ENCODE data around the gene DDX6.
"Not testable (repeated sequence)": the region's sequence is repeated elsewhere in the genome, so short reads cannot be mapped to it uniquely, and the experiment has no call there.

DDX6 gene

GRCh38 chr11:118786657-118787056 lies 4.3 kb downstream of the DDX6 start:
- Histone ChIP-seq H3K4me3 (IDR thresholded peaks at IDR 0.05; ENCODE audit: insufficient read depth, low read depth, low read length) (no peak overlapping the region), H3K9ac (no peak overlapping the region), H3K36me3 (ENCODE audit: insufficient read depth) (no peaks in the 10 kb centered on the region)

GRCh38 chr11:118785362-118785761 lies 5.6 kb downstream of the DDX6 start:
- no peak for TF ChIP-seq CTCF (conservative IDR thresholded peaks at IDR 0.05; ENCODE audit: low read depth, low read length)
- Histone ChIP-seq H2AFZ (ENCODE audit: low read depth) (no peak overlapping the region), H3K4me3 (IDR thresholded peaks at IDR 0.05; ENCODE audit: insufficient read depth, low read depth, low read length) (no peak overlapping the region), H3K27ac (no peak overlapping the region), H3K9ac (no peak overlapping the region), H3K27me3 (ENCODE audit: insufficient read depth, low read depth) (no peaks in the 10 kb centered on the region), H3K4me1 (ENCODE audit: low read depth, poor library complexity, severe bottlenecking) (peaks cover 10% of the 10 kb centered on the region), H3K4me2 (no peak overlapping the region), H4K20me1 (ENCODE audit: insufficient read depth) (peaks cover 13% of the 10 kb centered on the region; the same call in 1 of the 2 replicates), H3K79me2 (ENCODE audit: insufficient read depth, low read depth) (peaks cover 80% of the 10 kb centered on the region), H3K36me3 (ENCODE audit: insufficient read depth) (no peaks in the 10 kb centered on the region)

More at GRCh38 chr11:118786657-118787056, 4.3 kb downstream of the DDX6 start:
- Histone ChIP-seq H4K20me1 (ENCODE audit: insufficient read depth) (peaks cover 13% of the 10 kb centered on the region; the same call in 1 of the 2 replicates), H3K79me2 (ENCODE audit: insufficient read depth, low read depth) (peaks cover 83% of the 10 kb centered on the region), H3K4me1 (ENCODE audit: low read depth, poor library complexity, severe bottlenecking) (peaks cover 10% of the 10 kb centered on the region), H3K4me2 (no peak overlapping the region), H2AFZ (ENCODE audit: low read depth) (no peak overlapping the region), H3K27ac (no peak overlapping the region), H3K27me3 (ENCODE audit: insufficient read depth, low read depth) (no peaks in the 10 kb centered on the region)
- TF ChIP-seq CTCF (conservative IDR thresholded peaks at IDR 0.05; ENCODE audit: low read depth, low read length), result no peak

DNA sequence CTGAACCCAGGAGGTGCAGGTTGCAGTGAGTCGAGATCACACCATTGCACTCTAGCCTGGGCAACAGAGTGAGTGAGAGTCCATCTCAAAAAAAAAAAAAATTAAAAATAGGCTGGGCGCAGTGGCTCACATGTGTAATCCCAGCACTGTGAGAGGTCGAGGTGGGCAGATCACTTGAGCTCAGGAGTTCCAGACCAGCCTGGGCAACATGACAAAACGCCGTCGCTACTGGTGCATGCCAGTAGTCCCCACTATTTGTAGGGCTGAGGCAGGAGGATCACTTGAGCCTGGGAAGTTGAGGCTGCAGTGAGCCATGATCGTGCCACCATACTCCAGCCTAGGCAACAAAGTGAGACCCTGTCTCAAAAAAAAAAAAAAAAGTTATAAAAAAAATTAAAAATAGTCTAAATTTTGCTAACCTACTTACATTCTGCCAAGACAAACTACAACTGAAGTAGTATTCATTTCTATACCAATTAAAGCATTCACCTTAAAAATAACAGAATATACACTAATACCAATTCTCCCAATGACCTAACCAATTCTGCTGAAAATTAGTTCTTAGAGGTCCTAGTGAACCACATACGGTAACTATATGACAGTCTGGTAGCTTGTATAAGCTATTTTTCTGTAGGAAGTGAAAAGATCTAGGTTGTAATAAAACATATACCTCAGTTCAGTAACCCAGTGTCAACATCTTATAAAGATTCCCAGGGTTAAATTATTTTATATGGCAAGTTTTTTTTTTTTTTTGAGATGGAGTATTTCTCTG lies 7.1 kb downstream of the DDX6 start:
- Histone ChIP-seq H3K4me2 (no peak overlapping the region), H3K79me2 (ENCODE audit: insufficient read depth, low read depth) (peaks cover 69% of the 10 kb centered on the region), H4K20me1 (ENCODE audit: insufficient read depth) (peaks cover 8% of the 10 kb centered on the region; the same call in 1 of the 2 replicates), H3K27me3 (ENCODE audit: insufficient read depth, low read depth) (no peaks in the 10 kb centered on the region), H3K4me1 (ENCODE audit: low read depth, poor library complexity, severe bottlenecking) (peaks cover 10% of the 10 kb centered on the region), H3K36me3 (ENCODE audit: insufficient read depth) (no peaks in the 10 kb centered on the region), H3K9ac (no peak overlapping the region), H3K4me3 (IDR thresholded peaks at IDR 0.05; ENCODE audit: insufficient read depth, low read depth, low read length) (no peak overlapping the region), H2AFZ (ENCODE audit: low read depth) (no peak overlapping the region), H3K27ac (no peak overlapping the region)
- TF ChIP-seq CTCF (conservative IDR thresholded peaks at IDR 0.05; ENCODE audit: low read depth, low read length), result no peak

DNA sequence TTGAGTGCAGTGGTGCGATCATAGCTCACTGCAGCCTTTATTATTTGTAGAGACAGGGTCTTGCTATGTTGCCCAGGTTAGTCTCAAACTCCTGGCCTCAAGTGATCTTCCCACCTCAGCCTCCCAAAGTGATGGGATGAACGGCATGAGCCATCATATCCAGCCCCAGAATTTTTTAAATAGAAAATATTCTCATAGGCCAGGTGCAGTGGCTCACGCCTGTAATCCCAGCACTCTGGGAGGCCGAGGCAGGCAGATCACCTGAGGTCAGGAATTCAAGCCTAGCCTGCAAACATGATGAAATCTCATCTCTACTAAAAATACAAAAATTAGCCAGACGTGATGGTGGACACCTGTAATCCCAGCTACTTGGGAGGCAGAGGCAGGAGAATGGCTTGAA lies 7.6 kb downstream of the DDX6 start:
- H3K4me1 ChIP-seq (ENCODE audit: low read depth, poor library complexity, severe bottlenecking), result peaks cover 10% of the 10 kb centered on the region
- H3K4me2 ChIP-seq; H4K20me1 ChIP-seq (ENCODE audit: insufficient read depth); H3K9ac ChIP-seq; H3K36me3 ChIP-seq (ENCODE audit: insufficient read depth); H3K4me3 ChIP-seq (IDR thresholded peaks at IDR 0.05; ENCODE audit: insufficient read depth, low read depth, low read length); H3K27ac ChIP-seq; H3K27me3 ChIP-seq (ENCODE audit: insufficient read depth, low read depth); H2AFZ ChIP-seq (ENCODE audit: low read depth): not testable (repeated sequence)
- H3K79me2 ChIP-seq (ENCODE audit: insufficient read depth, low read depth), result peaks cover 63% of the 10 kb centered on the region

GRCh38 chr11:118778898-118779297 lies 12.1 kb downstream of the DDX6 start:
- H3K4me3 ChIP-seq (IDR thresholded peaks at IDR 0.05; ENCODE audit: insufficient read depth, low read depth, low read length), result no peak overlapping the region
- H2AFZ ChIP-seq (ENCODE audit: low read depth), result no peak overlapping the region
- H3K4me2 ChIP-seq, result no peak overlapping the region
- peaks cover 55% of the 10 kb centered on the region for H3K79me2 ChIP-seq (ENCODE audit: insufficient read depth, low read depth)
- no peak overlapping the region for H3K27ac ChIP-seq
- no peaks in the 10 kb centered on the region for H3K4me1 ChIP-seq (ENCODE audit: low read depth, poor library complexity, severe bottlenecking)
- no peak overlapping the region for H3K9ac ChIP-seq
- no peaks in the 10 kb centered on the region for H4K20me1 ChIP-seq (ENCODE audit: insufficient read depth)
- no peak for TF ChIP-seq CTCF (conservative IDR thresholded peaks at IDR 0.05; ENCODE audit: low read depth, low read length)
- no peaks in the 10 kb centered on the region; the same call in 1 of the 2 replicates for H3K36me3 ChIP-seq (ENCODE audit: insufficient read depth)
- no peaks in the 10 kb centered on the region for H3K27me3 ChIP-seq (ENCODE audit: insufficient read depth, low read depth)
